ENCODE results near the gene CACHD1. TPM values are rescaled to one million over a fixed set of nuclear protein-coding genes. Genes with fewer than 3 reads are reported as not detected.
"Not testable (repeated sequence)": the region's sequence is repeated elsewhere in the genome, so short reads cannot be mapped to it uniquely, and the experiment has no call there.

Gene CACHD1
- total RNA-seq, 4 donors from 2014 or later, result 2.2 to 3.6 (median 2.9) TPM

DNA sequence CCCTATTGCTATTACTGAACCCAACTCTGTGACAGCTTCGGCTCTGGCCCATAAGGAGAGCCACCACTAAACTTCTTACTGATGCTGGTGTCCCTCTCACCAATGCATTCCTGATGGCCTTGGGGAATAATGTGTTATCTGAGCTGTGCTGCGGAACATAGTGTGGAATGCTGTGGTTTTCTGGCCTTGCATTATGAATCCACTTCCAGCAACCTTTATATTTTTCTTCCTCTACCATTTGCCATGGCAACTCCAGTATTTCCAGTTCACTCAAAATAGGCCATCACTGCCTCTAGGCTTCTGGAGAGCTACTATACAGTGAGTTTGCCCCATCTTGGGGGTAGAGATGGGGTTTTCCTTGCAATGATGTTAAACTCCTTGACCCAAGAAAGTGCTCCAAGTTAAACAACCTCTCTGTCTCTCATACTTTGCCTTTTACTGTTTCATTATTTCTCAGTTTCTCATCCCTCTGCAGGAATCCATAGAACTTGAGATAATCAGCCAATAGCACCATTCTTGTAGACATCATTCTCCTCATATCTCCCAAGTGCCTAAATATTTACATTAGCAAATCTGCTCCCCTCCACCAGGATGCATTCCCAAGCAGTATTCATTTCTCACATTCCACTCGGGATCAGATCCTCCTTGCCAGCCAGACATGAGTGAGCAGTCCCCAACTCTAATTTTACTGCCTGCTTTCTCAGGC is 263.8 kb downstream of the CACHD1 start:
- in situ Hi-C loops (cut with MboI; ENCODE audit: low sequenced_read_pairs in 4 of 4) (no loop called here), intact Hi-C loops (cut with DNase I; ENCODE audit: low total_unique reads) (no loop called here)
- Histone ChIP-seq H3K4me3 (no peak overlapping the region), H3K4me1 (no peaks in the 10 kb centered on the region), H3K36me3 (no peaks in the 10 kb centered on the region), H3K9me3 (no peaks in the 10 kb centered on the region), H3K27me3 (no peaks in the 10 kb centered on the region), H3K27ac (no peak overlapping the region)
- DNase-seq (no peak), ATAC-seq (no peak)
- TF ChIP-seq POLR2A (IDR thresholded peaks at IDR 0.05), result no peak
- TF ChIP-seq, protein P1, sequence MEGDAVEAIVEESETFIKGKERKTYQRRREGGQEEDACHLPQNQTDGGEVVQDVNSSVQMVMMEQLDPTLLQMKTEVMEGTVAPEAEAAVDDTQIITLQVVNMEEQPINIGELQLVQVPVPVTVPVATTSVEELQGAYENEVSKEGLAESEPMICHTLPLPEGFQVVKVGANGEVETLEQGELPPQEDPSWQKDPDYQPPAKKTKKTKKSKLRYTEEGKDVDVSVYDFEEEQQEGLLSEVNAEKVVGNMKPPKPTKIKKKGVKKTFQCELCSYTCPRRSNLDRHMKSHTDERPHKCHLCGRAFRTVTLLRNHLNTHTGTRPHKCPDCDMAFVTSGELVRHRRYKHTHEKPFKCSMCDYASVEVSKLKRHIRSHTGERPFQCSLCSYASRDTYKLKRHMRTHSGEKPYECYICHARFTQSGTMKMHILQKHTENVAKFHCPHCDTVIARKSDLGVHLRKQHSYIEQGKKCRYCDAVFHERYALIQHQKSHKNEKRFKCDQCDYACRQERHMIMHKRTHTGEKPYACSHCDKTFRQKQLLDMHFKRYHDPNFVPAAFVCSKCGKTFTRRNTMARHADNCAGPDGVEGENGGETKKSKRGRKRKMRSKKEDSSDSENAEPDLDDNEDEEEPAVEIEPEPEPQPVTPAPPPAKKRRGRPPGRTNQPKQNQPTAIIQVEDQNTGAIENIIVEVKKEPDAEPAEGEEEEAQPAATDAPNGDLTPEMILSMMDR (IDR thresholded peaks at IDR 0.05 in 4 of 5, conservative IDR thresholded peaks at IDR 0.05 in 1 of 5), result no peak

DNA sequence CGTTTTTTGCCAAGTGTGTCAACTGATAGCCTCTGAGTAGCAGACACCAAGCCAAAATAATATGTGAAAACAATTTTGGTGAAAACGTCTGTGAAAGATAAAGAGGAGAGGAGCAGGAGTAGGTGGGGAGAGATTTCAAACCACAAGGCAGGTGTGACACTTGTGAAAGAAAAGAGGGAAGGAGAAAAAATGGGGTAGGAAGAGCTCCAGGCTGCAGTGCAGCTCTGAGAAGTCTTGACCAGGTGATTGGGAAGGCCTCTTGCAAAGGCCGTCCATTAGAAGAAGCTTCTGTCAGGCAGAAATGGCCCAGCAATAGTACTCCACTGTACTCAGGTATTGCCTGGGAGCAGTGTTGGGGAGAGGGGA is 264.3 kb downstream of the CACHD1 start:
- ATAC-seq, result no peak
- in situ Hi-C loops (cut with MboI; ENCODE audit: low sequenced_read_pairs in 4 of 4) (no loop called here), intact Hi-C loops (cut with DNase I; ENCODE audit: low total_unique reads) (no loop called here)
- H3K36me3 ChIP-seq, result no peaks in the 10 kb centered on the region
- H3K9me3 ChIP-seq, result no peaks in the 10 kb centered on the region
- no peak for TF ChIP-seq POLR2A (IDR thresholded peaks at IDR 0.05)
- TF ChIP-seq, protein P1 (IDR thresholded peaks at IDR 0.05 in 4 of 5, conservative IDR thresholded peaks at IDR 0.05 in 1 of 5), result no peak
- no peak for DNase-seq
- H3K4me1 ChIP-seq, result no peaks in the 10 kb centered on the region
- H3K4me3 ChIP-seq, result no peak overlapping the region
- no peak overlapping the region for H3K27ac ChIP-seq
- H3K27me3 ChIP-seq, result no peaks in the 10 kb centered on the region

DNA sequence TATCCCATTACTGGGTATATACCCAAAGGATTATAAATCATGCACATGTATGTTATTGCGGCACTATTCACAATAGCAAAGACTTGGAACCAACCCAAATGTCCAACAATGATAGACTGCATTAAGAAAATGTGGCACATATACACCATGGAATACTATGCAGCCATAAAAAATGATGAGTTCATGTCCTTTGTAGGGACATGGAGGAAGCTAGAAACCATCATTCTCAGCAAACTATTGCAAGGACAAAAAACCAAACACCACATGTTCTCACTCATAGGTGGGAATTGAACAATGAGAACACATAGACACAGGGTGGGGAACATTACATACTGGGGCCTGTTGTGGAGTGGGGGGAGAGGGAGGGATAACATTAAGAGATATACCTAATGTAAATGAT is 270.8 kb downstream of the CACHD1 start:
- intact Hi-C loops (cut with DNase I; ENCODE audit: low total_unique reads); H3K4me3 ChIP-seq; DNase-seq; in situ Hi-C loops (cut with MboI; ENCODE audit: low sequenced_read_pairs in 4 of 4); H3K9me3 ChIP-seq; H3K27ac ChIP-seq; H3K4me1 ChIP-seq; H3K36me3 ChIP-seq; ATAC-seq; H3K27me3 ChIP-seq: not testable (repeated sequence)

Small RNA genes within 50 kb of the gene (microRNA-seq; reads per million reads assigned to microRNA genes)
- 0 reads per million in 2 donors for gene MIR4794 (ENCODE audit: borderline replicate concordance in 2 of 2)

All from gastrocnemius medialis (tissue), 4 donors.